ENCODE results near the gene RBM12. TPM values are rescaled to one million over a fixed set of nuclear protein-coding genes. Genes with fewer than 3 reads are reported as not detected.

RBM12 gene
- total RNA-seq, 2 experiments from 2014 or later = 91.7 to 95.2 TPM

GRCh38 chr20:35627121-35627520 lies 37.6 kb downstream of the RBM12 start:
- ChIA-PET POLR2A (no interaction called here), CTCF (interaction anchor here (0.6 kb wide), 1 partner anchor 950 kb away, joined by 3 read pairs; no protein-coding TSS in a partner anchor)
- H3K27ac ChIP-seq (ENCODE audit: low read depth in 1 of 2, low read length in 2 of 2) = no peak overlapping the region
- H3K27me3 ChIP-seq (ENCODE audit: control insufficient read depth in 1 of 2, insufficient read depth in 2 of 2, low read length in 2 of 2) = no peaks in the 10 kb centered on the region
- Mint-ChIP-seq H3K27ac (no peak overlapping the region), H3K4me3 (no peak overlapping the region), H3K9me3 (no peaks in the 10 kb centered on the region), H3K4me1 (ENCODE audit: low read depth) (no peaks in the 10 kb centered on the region), H3K27me3 (no peaks in the 10 kb centered on the region), H3K36me3 (ENCODE audit: low read depth) (peaks cover 69% of the 10 kb centered on the region)
- no peak for TF ChIP-seq CTCF (IDR thresholded peaks at IDR 0.05)
- no peak overlapping the region for H3K4me3 ChIP-seq (ENCODE audit: low read length)
- H3K36me3 ChIP-seq (ENCODE audit: insufficient read depth, low read length) = peaks cover 64% of the 10 kb centered on the region
- intact Hi-C loops (cut with DNase I, micrococcal nuclease) = no loop called here
- ATAC-seq (ENCODE audit: poor library complexity) (no peak), DNase-seq (no peak)
- H3K9me3 ChIP-seq (ENCODE audit: control insufficient read depth in 1 of 2, insufficient read depth in 1 of 2, low read length in 2 of 2) = no peaks in the 10 kb centered on the region
- H3K4me1 ChIP-seq (ENCODE audit: insufficient read depth, low read length) = no peaks in the 10 kb centered on the region

GRCh38 chr20:35626386-35627001 lies 38.2 kb downstream of the RBM12 start:
- H3K27me3 ChIP-seq (ENCODE audit: control insufficient read depth in 1 of 2, insufficient read depth in 2 of 2, low read length in 2 of 2) = no peaks in the 10 kb centered on the region
- H3K4me1 ChIP-seq (ENCODE audit: insufficient read depth, low read length) = no peaks in the 10 kb centered on the region
- CTCF ChIA-PET = interaction anchor here (0.6 kb wide), 1 partner anchor 949 kb away, joined by 3 read pairs; no protein-coding TSS in a partner anchor
- H3K27ac ChIP-seq (ENCODE audit: low read depth in 1 of 2, low read length in 2 of 2) = no peak overlapping the region
- H3K4me3 ChIP-seq (ENCODE audit: low read length) = no peak overlapping the region
- H3K4me1 Mint-ChIP-seq (ENCODE audit: low read depth) = no peaks in the 10 kb centered on the region
- no peak overlapping the region for H3K4me3 Mint-ChIP-seq
- intact Hi-C loops (cut with DNase I, micrococcal nuclease) = no loop called here
- no peak for DNase-seq
- no peak overlapping the region for H3K27ac Mint-ChIP-seq
- no peaks in the 10 kb centered on the region for H3K9me3 ChIP-seq (ENCODE audit: control insufficient read depth in 1 of 2, insufficient read depth in 1 of 2, low read length in 2 of 2)
- TF ChIP-seq CTCF (IDR thresholded peaks at IDR 0.05) = no peak
- no peaks in the 10 kb centered on the region for H3K27me3 Mint-ChIP-seq
- no peak for ATAC-seq (ENCODE audit: poor library complexity)
- POLR2A ChIA-PET = no interaction called here
- H3K36me3 ChIP-seq (ENCODE audit: insufficient read depth, low read length) = peaks cover 58% of the 10 kb centered on the region
- no peaks in the 10 kb centered on the region for H3K9me3 Mint-ChIP-seq
- peaks cover 65% of the 10 kb centered on the region for H3K36me3 Mint-ChIP-seq (ENCODE audit: low read depth)

- Mint-ChIP-seq H3K27ac (peak overlapping the region; percentile 31), H3K36me3 (ENCODE audit: low read depth) (peaks cover 59% of the 10 kb centered on the region), H3K9me3 (no peaks in the 10 kb centered on the region), H3K4me3 (no peak overlapping the region), H3K4me1 (ENCODE audit: low read depth) (no peaks in the 10 kb centered on the region), H3K27me3 (no peaks in the 10 kb centered on the region)
- Histone ChIP-seq H3K4me1 (ENCODE audit: insufficient read depth, low read length) (no peaks in the 10 kb centered on the region), H3K36me3 (ENCODE audit: insufficient read depth, low read length) (peaks cover 51% of the 10 kb centered on the region), H3K27ac (ENCODE audit: low read depth in 1 of 2, low read length in 2 of 2) (no peak overlapping the region), H3K4me3 (ENCODE audit: low read length) (no peak overlapping the region), H3K27me3 (ENCODE audit: control insufficient read depth in 1 of 2, insufficient read depth in 2 of 2, low read length in 2 of 2) (no peaks in the 10 kb centered on the region), H3K9me3 (ENCODE audit: control insufficient read depth in 1 of 2, insufficient read depth in 1 of 2, low read length in 2 of 2) (no peaks in the 10 kb centered on the region)
- intact Hi-C loops (cut with DNase I, micrococcal nuclease) = no loop called here
- POLR2A ChIA-PET = no interaction called here
- no peak for TF ChIP-seq CTCF (IDR thresholded peaks at IDR 0.05)
- CTCF ChIA-PET = interaction anchor here (0.6 kb wide), 1 partner anchor 88 kb away, joined by 3 read pairs; no protein-coding TSS in a partner anchor
- no peak for DNase-seq
- no peak for ATAC-seq (ENCODE audit: poor library complexity)
Measured at GRCh38 chr20:35625584-35626385, 38.9 kb downstream of the RBM12 start.
